Gastroesophageal sphincter (tissue), 3 donors: Measurements from ENCODE around the gene TMEM221.

ENCODE experiments used
- EP300 ChIP-seq: sonication (generic); formaldehyde crosslinking; IDR thresholded peaks from one replicate; pipeline ENCODE4 v1.6.1; 2017; ENCODE audit warnings: antibody characterized with exemption, mild to moderate bottlenecking
- POLR2A ChIP-seq, 2 donors: fragments of 450-650 bp; IDR thresholded peaks; one replicate each; pipeline ENCODE4 v1.6.1; 2017; ENCODE audit warnings: antibody characterized with exemption in 2 of 2, mild to moderate bottlenecking in 2 of 2, moderate library complexity in 1 of 2
- POLR2AphosphoS5 ChIP-seq: sonication (generic); formaldehyde crosslinking; IDR thresholded peaks from one replicate; pipeline ENCODE4 v1.6.1; 2017; ENCODE audit warnings: antibody characterized with exemption
- TF ChIP-seq, protein P1 (sequence below), 4 experiments: fragments of 200-600 bp in 2 of 4; fragments of 450-650 bp in 2 of 4; sonication (generic) in 1 of 4; IDR thresholded peaks; one replicate each; pipeline ENCODE4 v1.5.1; 2017 to 2019; ENCODE audit warnings: antibody characterized with exemption in 4 of 4, mild to moderate bottlenecking in 2 of 4, moderate library complexity in 2 of 4

DNA sequence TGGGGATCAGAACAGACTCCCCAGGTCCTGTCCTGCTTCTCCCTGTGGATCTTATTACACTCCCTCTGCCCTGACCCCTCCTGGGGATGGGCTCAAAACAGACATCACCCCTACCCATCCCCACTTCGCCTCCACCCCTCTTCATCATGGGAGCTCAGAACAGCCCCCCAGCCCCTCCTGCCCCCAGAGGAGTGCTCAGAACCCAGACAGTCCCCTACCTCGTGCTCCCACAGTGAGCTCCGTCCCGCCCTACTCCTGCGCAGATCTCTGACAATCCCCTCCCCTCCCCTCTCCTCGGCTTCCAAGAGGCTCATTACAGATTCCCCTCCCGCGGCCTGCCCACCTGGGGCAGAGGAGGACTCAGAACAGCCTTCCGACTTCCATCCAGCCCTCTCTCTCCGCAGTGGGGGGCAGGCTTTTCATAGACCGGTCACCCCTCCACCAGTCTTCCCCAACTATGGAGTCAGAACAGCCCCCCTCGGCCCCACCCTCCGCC, 6.2 kb upstream of the TMEM221 start:
- TF ChIP-seq, protein P1, sequence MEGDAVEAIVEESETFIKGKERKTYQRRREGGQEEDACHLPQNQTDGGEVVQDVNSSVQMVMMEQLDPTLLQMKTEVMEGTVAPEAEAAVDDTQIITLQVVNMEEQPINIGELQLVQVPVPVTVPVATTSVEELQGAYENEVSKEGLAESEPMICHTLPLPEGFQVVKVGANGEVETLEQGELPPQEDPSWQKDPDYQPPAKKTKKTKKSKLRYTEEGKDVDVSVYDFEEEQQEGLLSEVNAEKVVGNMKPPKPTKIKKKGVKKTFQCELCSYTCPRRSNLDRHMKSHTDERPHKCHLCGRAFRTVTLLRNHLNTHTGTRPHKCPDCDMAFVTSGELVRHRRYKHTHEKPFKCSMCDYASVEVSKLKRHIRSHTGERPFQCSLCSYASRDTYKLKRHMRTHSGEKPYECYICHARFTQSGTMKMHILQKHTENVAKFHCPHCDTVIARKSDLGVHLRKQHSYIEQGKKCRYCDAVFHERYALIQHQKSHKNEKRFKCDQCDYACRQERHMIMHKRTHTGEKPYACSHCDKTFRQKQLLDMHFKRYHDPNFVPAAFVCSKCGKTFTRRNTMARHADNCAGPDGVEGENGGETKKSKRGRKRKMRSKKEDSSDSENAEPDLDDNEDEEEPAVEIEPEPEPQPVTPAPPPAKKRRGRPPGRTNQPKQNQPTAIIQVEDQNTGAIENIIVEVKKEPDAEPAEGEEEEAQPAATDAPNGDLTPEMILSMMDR (IDR thresholded peaks at IDR 0.05), result no peak
- TF ChIP-seq POLR2A (IDR thresholded peaks at IDR 0.05), result no peak
- no peak for TF ChIP-seq POLR2AphosphoS5
- TF ChIP-seq EP300, result no peak
